ENCODE results near the gene DPP6.

Gene DPP6

DNA sequence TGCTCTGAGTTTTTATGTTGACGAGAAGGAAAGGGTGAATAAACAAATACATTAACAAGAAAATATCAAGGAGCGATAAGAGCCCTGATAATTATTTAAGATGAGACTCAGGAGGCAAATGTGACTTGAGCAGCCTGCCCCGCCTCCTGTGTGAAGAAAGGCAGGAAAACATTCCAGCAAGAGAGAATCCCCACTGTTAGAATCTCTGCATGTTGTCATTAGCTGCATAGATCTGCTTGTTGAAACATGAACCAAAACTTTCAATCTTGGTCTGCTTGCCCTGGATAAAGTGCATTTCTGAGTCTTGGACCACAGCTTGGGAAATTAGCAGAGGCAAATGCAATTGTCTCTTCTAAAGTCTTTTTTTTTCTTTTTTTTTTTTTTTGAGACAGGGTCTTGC is 120.0 kb downstream of the DPP6 start:
- Histone ChIP-seq H3K9me3 (no peaks in the 10 kb centered on the region), H3K36me3 (no peaks in the 10 kb centered on the region), H3K4me1 (ENCODE audit: control insufficient read depth in 1 of 2, insufficient read depth in 1 of 2, low read depth in 1 of 2, low read length in 1 of 2) (no peaks in the 10 kb centered on the region), H3K4me3 (ENCODE audit: low read depth in 1 of 2, low read length in 1 of 2) (no peak overlapping the region), H3K27me3 (no peaks in the 10 kb centered on the region), H3K27ac (no peak overlapping the region)
- TF ChIP-seq, protein P1, sequence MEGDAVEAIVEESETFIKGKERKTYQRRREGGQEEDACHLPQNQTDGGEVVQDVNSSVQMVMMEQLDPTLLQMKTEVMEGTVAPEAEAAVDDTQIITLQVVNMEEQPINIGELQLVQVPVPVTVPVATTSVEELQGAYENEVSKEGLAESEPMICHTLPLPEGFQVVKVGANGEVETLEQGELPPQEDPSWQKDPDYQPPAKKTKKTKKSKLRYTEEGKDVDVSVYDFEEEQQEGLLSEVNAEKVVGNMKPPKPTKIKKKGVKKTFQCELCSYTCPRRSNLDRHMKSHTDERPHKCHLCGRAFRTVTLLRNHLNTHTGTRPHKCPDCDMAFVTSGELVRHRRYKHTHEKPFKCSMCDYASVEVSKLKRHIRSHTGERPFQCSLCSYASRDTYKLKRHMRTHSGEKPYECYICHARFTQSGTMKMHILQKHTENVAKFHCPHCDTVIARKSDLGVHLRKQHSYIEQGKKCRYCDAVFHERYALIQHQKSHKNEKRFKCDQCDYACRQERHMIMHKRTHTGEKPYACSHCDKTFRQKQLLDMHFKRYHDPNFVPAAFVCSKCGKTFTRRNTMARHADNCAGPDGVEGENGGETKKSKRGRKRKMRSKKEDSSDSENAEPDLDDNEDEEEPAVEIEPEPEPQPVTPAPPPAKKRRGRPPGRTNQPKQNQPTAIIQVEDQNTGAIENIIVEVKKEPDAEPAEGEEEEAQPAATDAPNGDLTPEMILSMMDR (IDR thresholded peaks at IDR 0.05): no peak

DNA sequence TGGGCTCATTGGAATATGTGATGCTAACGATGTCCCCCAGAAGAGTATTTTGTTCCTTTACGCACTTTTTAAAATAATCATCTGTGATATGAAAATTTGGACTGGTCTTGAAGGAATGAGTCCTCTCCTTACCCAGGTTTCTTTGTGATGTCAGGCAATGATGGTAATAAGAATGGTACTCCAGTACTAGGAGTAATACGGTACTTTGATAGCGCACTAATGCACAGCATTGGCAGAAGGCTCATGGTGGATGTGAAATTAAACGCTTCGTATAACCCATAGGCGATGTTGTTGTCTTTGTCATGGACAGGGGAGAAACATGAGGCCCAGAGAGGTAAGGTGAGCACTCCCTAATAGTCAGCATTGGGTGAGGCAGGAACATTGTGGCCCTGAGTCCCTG is 125.4 kb downstream of the DPP6 start:
- no peaks in the 10 kb centered on the region for H3K36me3 ChIP-seq
- H3K4me1 ChIP-seq (ENCODE audit: control insufficient read depth in 1 of 2, insufficient read depth in 1 of 2, low read depth in 1 of 2, low read length in 1 of 2): no peaks in the 10 kb centered on the region
- H3K9me3 ChIP-seq: no peaks in the 10 kb centered on the region
- H3K27ac ChIP-seq: no peak overlapping the region
- no peaks in the 10 kb centered on the region for H3K27me3 ChIP-seq
- H3K4me3 ChIP-seq (ENCODE audit: low read depth in 1 of 2, low read length in 1 of 2): no peak overlapping the region
- TF ChIP-seq, protein P1 (IDR thresholded peaks at IDR 0.05): no peak

DNA sequence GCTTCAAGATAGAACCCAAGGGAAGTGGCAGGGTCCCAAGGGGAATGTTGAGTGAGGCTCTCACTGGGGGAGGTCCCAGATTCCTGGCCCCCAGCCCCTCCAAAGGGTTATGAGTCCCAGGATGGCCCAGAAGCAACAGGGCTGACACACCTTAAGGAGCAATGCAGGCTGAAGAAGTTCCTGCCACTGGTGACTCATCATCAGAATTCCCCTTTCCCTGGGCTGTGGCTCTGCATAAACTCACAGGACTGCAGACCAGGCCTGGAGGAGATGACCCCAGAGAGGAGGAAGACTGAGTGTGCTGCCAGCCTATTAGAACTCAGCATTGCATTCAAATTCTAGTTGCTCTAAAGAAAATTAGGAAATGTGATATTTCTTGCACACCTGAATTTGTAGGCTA is 126.7 kb downstream of the DPP6 start:
- H3K4me1 ChIP-seq (ENCODE audit: control insufficient read depth in 1 of 2, insufficient read depth in 1 of 2, low read depth in 1 of 2, low read length in 1 of 2): no peaks in the 10 kb centered on the region
- H3K4me3 ChIP-seq (ENCODE audit: low read depth in 1 of 2, low read length in 1 of 2): no peak overlapping the region
- no peaks in the 10 kb centered on the region for H3K36me3 ChIP-seq
- no peaks in the 10 kb centered on the region for H3K9me3 ChIP-seq
- H3K27me3 ChIP-seq: no peaks in the 10 kb centered on the region
- TF ChIP-seq, protein P1 (IDR thresholded peaks at IDR 0.05): no peak
- no peak overlapping the region for H3K27ac ChIP-seq

DNA sequence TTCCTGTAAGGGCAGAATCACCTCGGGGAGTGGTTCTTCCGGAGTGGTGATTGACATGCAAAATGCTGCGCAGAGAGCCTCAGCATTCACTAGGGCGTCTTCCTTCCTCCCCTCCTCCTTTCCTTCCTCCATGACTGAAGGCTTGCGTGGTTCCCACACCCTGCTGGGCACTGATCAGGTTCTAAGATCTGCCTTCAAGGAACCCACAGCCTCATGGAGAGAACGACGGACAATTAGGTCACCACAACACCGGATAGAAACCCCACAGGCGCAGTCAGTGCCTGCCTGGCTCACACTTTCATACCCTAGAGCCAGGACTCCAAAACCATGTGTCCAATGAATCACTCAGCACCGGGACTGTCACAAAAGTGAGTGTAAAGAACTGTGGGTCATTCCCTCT is 131.3 kb downstream of the DPP6 start:
- TF ChIP-seq, protein P1 (IDR thresholded peaks at IDR 0.05): no peak

DNA sequence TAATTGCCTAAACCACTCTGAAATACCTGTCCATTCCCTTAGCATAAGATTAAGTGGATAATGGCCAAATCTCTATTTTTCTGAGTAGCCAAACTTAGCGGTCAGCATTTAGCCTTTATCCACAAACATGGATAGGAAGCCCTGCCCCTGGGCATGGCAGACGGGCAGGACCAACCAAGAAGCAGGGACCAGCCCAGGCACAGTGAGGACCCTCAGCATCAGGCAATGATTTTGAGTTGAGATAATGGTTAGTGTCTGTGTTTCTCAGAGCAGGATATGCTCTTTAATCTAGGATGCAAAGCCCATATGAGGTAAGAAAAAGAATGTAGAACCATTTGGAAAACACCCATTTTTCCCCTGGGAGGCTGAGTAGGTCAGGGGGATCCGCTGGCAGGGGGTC is 131.7 kb downstream of the DPP6 start:
- Histone ChIP-seq H3K4me1 (ENCODE audit: control insufficient read depth in 1 of 2, insufficient read depth in 1 of 2, low read depth in 1 of 2, low read length in 1 of 2) (no peaks in the 10 kb centered on the region), H3K4me3 (ENCODE audit: low read depth in 1 of 2, low read length in 1 of 2) (no peak overlapping the region), H3K27me3 (no peaks in the 10 kb centered on the region), H3K9me3 (no peaks in the 10 kb centered on the region), H3K36me3 (no peaks in the 10 kb centered on the region), H3K27ac (no peak overlapping the region)
- TF ChIP-seq, protein P1 (IDR thresholded peaks at IDR 0.05): no peak

More for the DNA sequence above, 131.3 kb downstream of the DPP6 start:
- H3K9me3 ChIP-seq: no peaks in the 10 kb centered on the region
- H3K36me3 ChIP-seq: no peaks in the 10 kb centered on the region
- no peak overlapping the region for H3K4me3 ChIP-seq (ENCODE audit: low read depth in 1 of 2, low read length in 1 of 2)
- no peaks in the 10 kb centered on the region for H3K27me3 ChIP-seq
- H3K4me1 ChIP-seq (ENCODE audit: control insufficient read depth in 1 of 2, insufficient read depth in 1 of 2, low read depth in 1 of 2, low read length in 1 of 2): no peaks in the 10 kb centered on the region
- no peak overlapping the region for H3K27ac ChIP-seq

DNA sequence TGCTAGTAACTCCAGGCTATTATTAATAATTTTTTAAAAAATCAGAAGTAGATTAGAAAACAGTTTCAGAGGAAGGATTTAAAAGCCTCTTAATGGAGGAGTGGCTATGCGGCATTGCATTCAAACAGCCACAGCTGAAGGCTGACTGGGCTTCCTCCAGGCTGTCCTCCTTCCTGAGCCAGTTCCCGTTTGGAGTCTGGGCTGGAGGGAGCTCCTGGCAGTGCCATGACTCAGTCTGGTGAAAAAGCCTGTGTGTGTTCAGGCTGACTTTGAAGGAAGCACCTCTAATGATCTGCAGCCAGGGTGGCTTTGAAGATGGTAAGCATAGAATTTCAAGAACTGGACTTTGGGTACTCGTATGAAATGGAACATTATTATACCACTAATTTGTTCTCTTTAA is 134.6 kb downstream of the DPP6 start:
- no peaks in the 10 kb centered on the region for H3K27me3 ChIP-seq
- H3K36me3 ChIP-seq: no peaks in the 10 kb centered on the region
- H3K4me1 ChIP-seq (ENCODE audit: control insufficient read depth in 1 of 2, insufficient read depth in 1 of 2, low read depth in 1 of 2, low read length in 1 of 2): no peaks in the 10 kb centered on the region
- H3K4me3 ChIP-seq (ENCODE audit: low read depth in 1 of 2, low read length in 1 of 2): no peak overlapping the region
- TF ChIP-seq, protein P1 (IDR thresholded peaks at IDR 0.05): no peak
- H3K9me3 ChIP-seq: no peaks in the 10 kb centered on the region
- no peak overlapping the region for H3K27ac ChIP-seq

All from neutrophil (primary cell).